ENCODE data around the gene UBD. TPM values are rescaled to one million over a fixed set of nuclear protein-coding genes. Genes with fewer than 3 reads are reported as not detected.

UBD gene
- total RNA-seq, 4 donors from 2014 or later = 0.36 TPM; not detected in 3

- DNase-seq (ENCODE audit: low spot score in 2 of 2) = no peak
- H3K4me3 ChIP-seq (ENCODE audit: low read depth, poor library complexity, severe bottlenecking) = no peak overlapping the region
- intact Hi-C loops (cut with DNase I; ENCODE audit: low total_unique reads) = no loop called here
- 77 to 91% methylated on average over 1 of the region's 1 CpG for whole genome bisulfite sequencing, 2 donors
- TF ChIP-seq CTCF (IDR thresholded peaks at IDR 0.05) (no peak), POLR2A (IDR thresholded peaks at IDR 0.05) (no peak)
Observed at GRCh38 chr6:29527126-29527525, 32.4 kb downstream of the UBD start.

- intact Hi-C loops (cut with DNase I; ENCODE audit: low total_unique reads) = no loop called here
- 0% methylated on average over 1 of the region's 1 CpG for WGBS, 2 donors
- H3K4me3 ChIP-seq (ENCODE audit: low read depth, poor library complexity, severe bottlenecking) = no peak overlapping the region
- TF ChIP-seq POLR2A (IDR thresholded peaks at IDR 0.05) (no peak), CTCF (IDR thresholded peaks at IDR 0.05) (no peak)
- DNase-seq (ENCODE audit: low spot score in 2 of 2) = no peak
Observed at GRCh38 chr6:29525311-29525639, 34.3 kb downstream of the UBD start.

GRCh38 chr6:29524444-29525310 is 34.9 kb downstream of the UBD start:
- DNase-seq (ENCODE audit: low spot score in 2 of 2) = no peak
- 64 to 66% methylated on average over 7 of the region's 7 CpGs for WGBS, 2 donors
- H3K4me3 ChIP-seq (ENCODE audit: low read depth, poor library complexity, severe bottlenecking) = no peak overlapping the region
- intact Hi-C loops (cut with DNase I; ENCODE audit: low total_unique reads) = no loop called here
- TF ChIP-seq POLR2A (IDR thresholded peaks at IDR 0.05) = no peak
- no peak for TF ChIP-seq CTCF (IDR thresholded peaks at IDR 0.05)

GRCh38 chr6:29524044-29524443 is 35.5 kb downstream of the UBD start:
- no peak overlapping the region for H3K4me3 ChIP-seq (ENCODE audit: low read depth, poor library complexity, severe bottlenecking)
- DNase-seq (ENCODE audit: low spot score in 2 of 2) = no peak
- TF ChIP-seq CTCF (IDR thresholded peaks at IDR 0.05) (no peak), POLR2A (IDR thresholded peaks at IDR 0.05) (no peak)
- WGBS, 2 donors = 82 to 88% methylated on average over 2 of the region's 2 CpGs
- intact Hi-C loops (cut with DNase I; ENCODE audit: low total_unique reads) = no loop called here

GRCh38 chr6:29522227-29522626 is 37.3 kb downstream of the UBD start:
- intact Hi-C loops (cut with DNase I; ENCODE audit: low total_unique reads) = no loop called here

More at GRCh38 chr6:29522227-29522626, 37.3 kb downstream of the UBD start:
- 77 to 78% methylated on average over 2 of the region's 2 CpGs for WGBS, 2 donors
- no peak for TF ChIP-seq POLR2A (IDR thresholded peaks at IDR 0.05)
- TF ChIP-seq CTCF (IDR thresholded peaks at IDR 0.05) = no peak
- H3K4me3 ChIP-seq (ENCODE audit: low read depth, poor library complexity, severe bottlenecking) = no peak overlapping the region
- DNase-seq (ENCODE audit: low spot score in 2 of 2) = no peak

All from lower leg skin (tissue), 4 donors.